ENCODE measurements around the gene GMDS. TPM values are rescaled to one million over a fixed set of nuclear protein-coding genes. Genes with fewer than 3 reads are reported as not detected.

Gene GMDS
- total and polyA plus RNA-seq, 2 donors (not counting 1 experiment from before 2014, with no cell fraction given) = 11.5 to 16.4 TPM

DNA sequence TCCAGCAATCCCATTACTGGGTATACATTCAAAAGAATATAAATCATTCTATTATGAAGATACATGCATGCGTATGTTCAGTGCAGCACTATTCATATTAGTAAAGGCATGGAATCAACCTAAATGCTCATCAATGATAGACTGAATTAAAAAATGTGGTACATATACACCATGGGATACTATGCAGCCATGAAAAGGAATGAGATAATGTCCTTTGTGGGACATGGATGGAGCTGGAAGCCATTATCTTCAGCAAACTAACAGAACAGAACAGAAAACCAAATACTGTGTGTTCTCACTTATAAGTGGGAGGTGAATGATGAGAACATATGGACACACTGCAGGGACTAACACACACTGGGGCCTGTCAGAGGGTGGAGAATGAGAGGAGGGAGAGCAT is 261.6 kb downstream of the GMDS start:
- H3K9me3 ChIP-seq (ENCODE audit: control extremely low read depth in 1 of 3, control insufficient read depth in 2 of 3, insufficient read depth in 1 of 3, low read length in 2 of 3) = peaks cover 3 to 10% (median 3%) of the 10 kb centered on the region in 3 donors
- H3K36me3 ChIP-seq (replicated peaks in 1 of 2; ENCODE audit: control extremely low read depth in 1 of 2, control insufficient read depth in 1 of 2, extremely low read depth in 1 of 2, insufficient read depth in 2 of 2, low read length in 1 of 2) = no peaks in the 10 kb centered on the region
- Mint-ChIP-seq H3K4me1 (no peaks in the 10 kb centered on the region), H3K4me3 (no peak overlapping the region), H3K27ac (no peak overlapping the region), H3K9me3 (ENCODE audit: insufficient read depth) (peaks cover 31% of the 10 kb centered on the region), H3K27me3 (no peaks in the 10 kb centered on the region)
- H3K79me2 ChIP-seq (ENCODE audit: control insufficient read depth, insufficient read depth, low read length) = no peaks in the 10 kb centered on the region
- no peaks in the 10 kb centered on the region for H3K4me1 ChIP-seq (ENCODE audit: control insufficient read depth in 2 of 2, insufficient read depth in 2 of 2, low read length in 2 of 2)
- no peak overlapping the region for H3K27ac ChIP-seq (ENCODE audit: low read length in 2 of 2)
- POLR2A ChIA-PET = no interaction called here
- H3K27me3 ChIP-seq (replicated peaks in 1 of 4; ENCODE audit: control extremely low read depth in 1 of 4, control insufficient read depth in 3 of 4, insufficient read depth in 4 of 4, low read length in 3 of 4) = no peaks in the 10 kb centered on the region
- intact Hi-C loops (cut with micrococcal nuclease) = no loop called here
- CTCF ChIA-PET = no interaction called here
- no peak overlapping the region for H2AFZ ChIP-seq (ENCODE audit: insufficient read depth, low read depth, low read length, poor library complexity, severe bottlenecking)
- no peak overlapping the region for H3K9ac ChIP-seq (ENCODE audit: low read length)
- ATAC-seq (ENCODE audit: low read depth) = no peak
- TF ChIP-seq CTCF (IDR thresholded peaks at IDR 0.05) (no peak), EZH2 (IDR thresholded peaks at IDR 0.05; ENCODE audit: borderline replicate concordance, insufficient read depth, low read depth, low read length, poor library complexity, severe bottlenecking) (no peak)
- no CpG with 5 or more reads among the region's 1 CpG for WGBS (ENCODE audit: insufficient coverage)
- no peak for DNase-seq
- no peaks in the 10 kb centered on the region for H4K20me1 ChIP-seq (ENCODE audit: control insufficient read depth, insufficient read depth, low read length, poor library complexity, severe bottlenecking)
- H3K4me2 ChIP-seq (replicated peaks; ENCODE audit: low read depth, low read length, poor library complexity, severe bottlenecking) = no peak overlapping the region
- no peak overlapping the region for H3K4me3 ChIP-seq (ENCODE audit: control extremely low read depth in 1 of 5, extremely low read depth in 1 of 5, insufficient read depth in 1 of 5, low read depth in 2 of 5, low read length in 4 of 5)

DNA sequence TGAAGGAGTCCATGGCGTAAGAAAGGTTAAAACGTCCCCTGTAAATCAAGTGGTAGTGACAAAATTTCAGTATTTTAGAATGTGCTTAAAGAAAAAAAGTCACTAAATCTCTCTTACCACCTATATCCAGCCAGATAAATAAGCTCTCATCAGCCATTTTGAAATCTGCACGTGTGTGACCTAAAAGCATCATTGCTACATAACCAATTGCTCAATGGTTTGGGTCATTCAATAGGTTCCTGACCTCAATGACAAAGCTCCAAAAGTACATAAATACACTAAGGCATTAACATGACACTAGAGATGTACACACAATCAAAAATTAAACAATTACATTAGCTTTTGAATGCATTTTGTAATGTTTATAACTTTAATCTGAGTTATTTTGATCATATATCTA is 272.4 kb downstream of the GMDS start:
- Histone ChIP-seq H3K36me3 (replicated peaks in 1 of 2; ENCODE audit: control extremely low read depth in 1 of 2, control insufficient read depth in 1 of 2, extremely low read depth in 1 of 2, insufficient read depth in 2 of 2, low read length in 1 of 2) (no peaks in the 10 kb centered on the region), H3K4me2 (replicated peaks; ENCODE audit: low read depth, low read length, poor library complexity, severe bottlenecking) (no peak overlapping the region), H3K79me2 (ENCODE audit: control insufficient read depth, insufficient read depth, low read length) (no peaks in the 10 kb centered on the region), H3K27ac (ENCODE audit: low read length in 2 of 2) (no peak overlapping the region), H3K27me3 (replicated peaks in 1 of 4; ENCODE audit: control extremely low read depth in 1 of 4, control insufficient read depth in 3 of 4, insufficient read depth in 4 of 4, low read length in 3 of 4) (no peaks in the 10 kb centered on the region), H3K4me3 (ENCODE audit: control extremely low read depth in 1 of 5, extremely low read depth in 1 of 5, insufficient read depth in 1 of 5, low read depth in 2 of 5, low read length in 4 of 5) (no peak overlapping the region), H2AFZ (ENCODE audit: insufficient read depth, low read depth, low read length, poor library complexity, severe bottlenecking) (no peak overlapping the region), H4K20me1 (ENCODE audit: control insufficient read depth, insufficient read depth, low read length, poor library complexity, severe bottlenecking) (no peaks in the 10 kb centered on the region), H3K9me3 (ENCODE audit: control extremely low read depth in 1 of 3, control insufficient read depth in 2 of 3, insufficient read depth in 1 of 3, low read length in 2 of 3) (peaks cover 0 to 4% (median 0%) of the 10 kb centered on the region in 3 donors), H3K9ac (ENCODE audit: low read length) (no peak overlapping the region), H3K4me1 (ENCODE audit: control insufficient read depth in 2 of 2, insufficient read depth in 2 of 2, low read length in 2 of 2) (no peaks in the 10 kb centered on the region)
- Mint-ChIP-seq H3K9me3 (ENCODE audit: insufficient read depth) (no peaks in the 10 kb centered on the region), H3K4me1 (peaks cover 8% of the 10 kb centered on the region), H3K27me3 (no peaks in the 10 kb centered on the region), H3K27ac (no peak overlapping the region), H3K4me3 (no peak overlapping the region)
- no peak for DNase-seq
- POLR2A ChIA-PET = no interaction called here
- intact Hi-C loops (cut with micrococcal nuclease) = no loop called here
- no peak for TF ChIP-seq CTCF (IDR thresholded peaks at IDR 0.05)
- no peak for TF ChIP-seq EZH2 (IDR thresholded peaks at IDR 0.05; ENCODE audit: borderline replicate concordance, insufficient read depth, low read depth, low read length, poor library complexity, severe bottlenecking)
- CTCF ChIA-PET = interaction anchor here (1.0 to 1.1 kb wide), 2 partner anchors 12 to 14 kb away, joined by 3 to 5 read pairs; no protein-coding TSS in a partner anchor
- no peak for ATAC-seq (ENCODE audit: low read depth)
- 100% methylated on average over 1 of the region's 3 CpGs for WGBS (ENCODE audit: insufficient coverage)
